Progenitor cell of endocrine pancreas (in vitro differentiated cells): ENCODE measurements around the gene ANO6. TPM values are rescaled to one million over a fixed set of nuclear protein-coding genes. Genes with fewer than 3 reads are reported as not detected.

Source experiments
- DNase-seq: peaks from one replicate; pipeline ENCODE4 v3.0.0; 2021; ENCODE audit warnings: low spot score; ENCODE audit not compliant: unreplicated experiment
- H3K27ac Mint-ChIP-seq: 2 replicates; pipeline ENCODE4 v1.8.0; 2021; ENCODE audit warnings: mild to moderate bottlenecking, moderate library complexity, mixed read lengths
- H3K27me3 Mint-ChIP-seq: 2 replicates; pipeline ENCODE4 v1.8.0; 2021; ENCODE audit warnings: mixed read lengths
- H3K36me3 Mint-ChIP-seq: 2 replicates; pipeline ENCODE4 v1.8.0; 2022; ENCODE audit warnings: mixed read lengths; ENCODE audit not compliant: insufficient read depth
- H3K4me1 Mint-ChIP-seq: 2 replicates; pipeline ENCODE4 v1.8.0; 2021; ENCODE audit warnings: low read depth, mixed read lengths
- H3K4me3 Mint-ChIP-seq: 2 replicates; pipeline ENCODE4 v1.8.0; 2021; ENCODE audit warnings: low read depth, mild to moderate bottlenecking, moderate library complexity, mixed read lengths
- H3K9me3 Mint-ChIP-seq: 2 replicates; pipeline ENCODE4 v1.8.0; 2021; ENCODE audit warnings: low read depth, mixed read lengths
- total RNA-seq: library from RNA; stranded (reverse); gene quantifications from 2 replicates; pipeline ENCODE4 v1.2.1, GENCODE V29; 2021
- TF ChIP-seq, protein P1 (sequence below): fragments of 200-600 bp; sonication (generic); IDR thresholded peaks from one replicate; pipeline ENCODE4 v1.5.0; 2021; ENCODE audit warnings: antibody characterized with exemption, mild to moderate bottlenecking; ENCODE audit not compliant: unreplicated experiment

Gene ANO6
- total RNA-seq, 1 donor from 2014 or later = 39.2 TPM

GRCh38 chr12:45203767-45204166 is 12.1 kb upstream of the ANO6 start:
- H3K36me3 Mint-ChIP-seq = peaks cover 2% of the 10 kb centered on the region
- peaks cover 2% of the 10 kb centered on the region for H3K4me1 Mint-ChIP-seq
- no peak overlapping the region for H3K27ac Mint-ChIP-seq
- H3K9me3 Mint-ChIP-seq = no peaks in the 10 kb centered on the region
- no peak for DNase-seq
- no peak overlapping the region for H3K4me3 Mint-ChIP-seq
- no peaks in the 10 kb centered on the region for H3K27me3 Mint-ChIP-seq
- TF ChIP-seq, protein P1, sequence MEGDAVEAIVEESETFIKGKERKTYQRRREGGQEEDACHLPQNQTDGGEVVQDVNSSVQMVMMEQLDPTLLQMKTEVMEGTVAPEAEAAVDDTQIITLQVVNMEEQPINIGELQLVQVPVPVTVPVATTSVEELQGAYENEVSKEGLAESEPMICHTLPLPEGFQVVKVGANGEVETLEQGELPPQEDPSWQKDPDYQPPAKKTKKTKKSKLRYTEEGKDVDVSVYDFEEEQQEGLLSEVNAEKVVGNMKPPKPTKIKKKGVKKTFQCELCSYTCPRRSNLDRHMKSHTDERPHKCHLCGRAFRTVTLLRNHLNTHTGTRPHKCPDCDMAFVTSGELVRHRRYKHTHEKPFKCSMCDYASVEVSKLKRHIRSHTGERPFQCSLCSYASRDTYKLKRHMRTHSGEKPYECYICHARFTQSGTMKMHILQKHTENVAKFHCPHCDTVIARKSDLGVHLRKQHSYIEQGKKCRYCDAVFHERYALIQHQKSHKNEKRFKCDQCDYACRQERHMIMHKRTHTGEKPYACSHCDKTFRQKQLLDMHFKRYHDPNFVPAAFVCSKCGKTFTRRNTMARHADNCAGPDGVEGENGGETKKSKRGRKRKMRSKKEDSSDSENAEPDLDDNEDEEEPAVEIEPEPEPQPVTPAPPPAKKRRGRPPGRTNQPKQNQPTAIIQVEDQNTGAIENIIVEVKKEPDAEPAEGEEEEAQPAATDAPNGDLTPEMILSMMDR = no peak

DNA sequence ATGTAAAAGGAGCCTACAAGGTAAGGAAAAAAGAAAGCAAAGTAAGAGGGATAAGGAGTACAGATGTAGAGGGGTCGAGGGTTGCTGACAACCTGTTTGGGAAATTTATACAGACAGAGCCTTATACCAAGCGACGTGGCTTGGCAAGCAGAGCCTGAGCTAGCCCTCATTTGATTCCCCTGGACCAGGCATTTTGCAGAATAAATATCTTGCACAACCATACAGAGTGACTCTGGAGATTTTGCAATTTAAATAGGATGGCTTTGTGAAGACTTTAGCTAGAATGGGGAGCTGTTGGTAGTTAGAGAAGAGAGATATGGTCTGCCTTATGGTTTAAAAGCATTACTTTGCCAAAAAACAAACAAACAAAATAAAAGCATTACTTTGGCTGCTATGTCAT is 11.1 kb upstream of the ANO6 start:
- H3K9me3 Mint-ChIP-seq = no peaks in the 10 kb centered on the region
- H3K4me1 Mint-ChIP-seq = peaks cover 2% of the 10 kb centered on the region
- no peak for DNase-seq
- TF ChIP-seq, protein P1 = no peak
- H3K4me3 Mint-ChIP-seq = no peak overlapping the region
- H3K36me3 Mint-ChIP-seq = peaks cover 2% of the 10 kb centered on the region
- no peaks in the 10 kb centered on the region for H3K27me3 Mint-ChIP-seq
- H3K27ac Mint-ChIP-seq = no peak overlapping the region

GRCh38 chr12:45205165-45205825 is 10.6 kb upstream of the ANO6 start:
- Mint-ChIP-seq H3K4me3 (no peak overlapping the region), H3K4me1 (peaks cover 2% of the 10 kb centered on the region), H3K27ac (no peak overlapping the region), H3K9me3 (no peaks in the 10 kb centered on the region), H3K36me3 (peaks cover 2% of the 10 kb centered on the region), H3K27me3 (no peaks in the 10 kb centered on the region)
- DNase-seq = no peak
- TF ChIP-seq, protein P1 = no peak

GRCh38 chr12:45208604-45209487 is 7.0 kb upstream of the ANO6 start:
- no peaks in the 10 kb centered on the region for H3K36me3 Mint-ChIP-seq
- H3K9me3 Mint-ChIP-seq = no peaks in the 10 kb centered on the region
- H3K4me1 Mint-ChIP-seq = peaks cover 5% of the 10 kb centered on the region
- H3K27me3 Mint-ChIP-seq = no peaks in the 10 kb centered on the region
- TF ChIP-seq, protein P1 = no peak
- DNase-seq = no peak
- H3K27ac Mint-ChIP-seq = no peak overlapping the region
- H3K4me3 Mint-ChIP-seq = no peak overlapping the region

DNA sequence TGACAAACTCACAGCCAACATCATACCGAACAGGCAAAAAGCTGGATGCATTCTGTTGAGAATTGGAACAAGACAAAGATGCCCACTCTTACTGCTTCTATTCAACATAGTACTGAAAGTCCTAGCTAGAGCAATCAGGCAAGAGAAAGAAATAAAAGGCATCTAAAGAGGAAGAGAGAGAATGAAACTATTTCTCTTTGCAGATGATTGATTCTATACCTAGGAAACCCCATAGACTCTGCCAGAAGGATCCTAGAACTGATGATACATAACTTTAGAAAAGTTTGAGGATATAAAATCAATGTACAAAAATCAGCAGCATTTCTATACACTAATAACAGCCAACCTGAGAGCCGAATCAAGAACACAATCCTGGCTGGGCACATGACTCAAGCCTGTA is 6.1 kb upstream of the ANO6 start:
- no peak for DNase-seq
- no peaks in the 10 kb centered on the region for H3K27me3 Mint-ChIP-seq
- TF ChIP-seq, protein P1 = no peak
- H3K9me3 Mint-ChIP-seq = no peaks in the 10 kb centered on the region
- H3K4me3 Mint-ChIP-seq = no peak overlapping the region
- H3K36me3 Mint-ChIP-seq = no peaks in the 10 kb centered on the region
- no peak overlapping the region for H3K27ac Mint-ChIP-seq
- peaks cover 8% of the 10 kb centered on the region for H3K4me1 Mint-ChIP-seq
